Cardiac septum (tissue), 1 donor: ENCODE results near the gene ESX1. TPM values are rescaled to one million over a fixed set of nuclear protein-coding genes. Genes with fewer than 3 reads are reported as not detected.

Experiments used
- total RNA-seq: library from RNA; stranded (reverse); fragmentation: NEBNext Ultra II Directional; extraction: Animal tissue kit (Norgen Biotek cat#: 25700); gene quantifications from one replicate; pipeline ENCODE4 v1.2.1, GENCODE V29; 2021
- donor health status: DM: no; HTN: no; CAD: no.

The ESX1 gene
- total RNA-seq, 1 donor from 2014 or later = not detected

Other genes starting within 250 kb of the ESX1 start
- not detected for gene H2BW1, start 241.2 kb downstream of the ESX1 start, total RNA-seq
- not detected for gene H2BW2, start 215.0 kb downstream of the ESX1 start, total RNA-seq
- gene TMSB15C, start 178.7 kb downstream of the ESX1 start, total RNA-seq = 0.24 TPM
- gene ZCCHC18, start 142.4 kb downstream of the ESX1 start, total RNA-seq = 3.7 TPM
- gene SLC25A53, start 97.9 kb downstream of the ESX1 start, total RNA-seq = 10.9 TPM
- gene FAM199X, start 88.5 kb downstream of the ESX1 start, total RNA-seq = 10.9 TPM